ENCODE data around the gene GDF2.

GDF2 gene

GRCh38 chr10:47325303-47326291 is 3.3 kb downstream of the GDF2 start:
- Histone ChIP-seq H3K27ac (ENCODE audit: low read depth, low read length, severe bottlenecking) (no peak overlapping the region), H3K9me3 (ENCODE audit: control insufficient read depth, low read length) (no peaks in the 10 kb centered on the region), H3K36me3 (ENCODE audit: control insufficient read depth, insufficient read depth, low read length) (no peaks in the 10 kb centered on the region), H3K4me1 (ENCODE audit: control insufficient read depth, insufficient read depth, low read length, poor library complexity, severe bottlenecking) (no peaks in the 10 kb centered on the region), H3K4me3 (ENCODE audit: extremely low read depth, insufficient read depth, low read length, poor library complexity, severe bottlenecking) (no peak overlapping the region)
- WGBS, 2 experiments (ENCODE audit: insufficient coverage in 2 of 2) = 92 to 95% methylated on average over 25 to 26 of the region's 30 CpGs

GRCh38 chr10:47326306-47326926 is 4.2 kb downstream of the GDF2 start:
- Histone ChIP-seq H3K4me3 (ENCODE audit: extremely low read depth, insufficient read depth, low read length, poor library complexity, severe bottlenecking) (no peak overlapping the region), H3K36me3 (ENCODE audit: control insufficient read depth, insufficient read depth, low read length) (no peaks in the 10 kb centered on the region), H3K27ac (ENCODE audit: low read depth, low read length, severe bottlenecking) (no peak overlapping the region), H3K4me1 (ENCODE audit: control insufficient read depth, insufficient read depth, low read length, poor library complexity, severe bottlenecking) (no peaks in the 10 kb centered on the region), H3K9me3 (ENCODE audit: control insufficient read depth, low read length) (no peaks in the 10 kb centered on the region)
- 85 to 88% methylated on average over 3 to 5 of the region's 5 CpGs for WGBS, 2 experiments (ENCODE audit: insufficient coverage in 2 of 2)

GRCh38 chr10:47326927-47327330 is 4.7 kb downstream of the GDF2 start:
- peaks cover 1% of the 10 kb centered on the region for H3K4me1 ChIP-seq (ENCODE audit: control insufficient read depth, insufficient read depth, low read length, poor library complexity, severe bottlenecking)
- H3K4me3 ChIP-seq (ENCODE audit: extremely low read depth, insufficient read depth, low read length, poor library complexity, severe bottlenecking) = no peak overlapping the region
- 77 to 97% methylated on average over 5 to 7 of the region's 11 CpGs for WGBS, 2 experiments (ENCODE audit: insufficient coverage in 2 of 2)
- no peak overlapping the region for H3K27ac ChIP-seq (ENCODE audit: low read depth, low read length, severe bottlenecking)
- H3K36me3 ChIP-seq (ENCODE audit: control insufficient read depth, insufficient read depth, low read length) = no peaks in the 10 kb centered on the region
- no peaks in the 10 kb centered on the region for H3K9me3 ChIP-seq (ENCODE audit: control insufficient read depth, low read length)

- 83 to 94% methylated on average over 2 to 3 of the region's 4 CpGs for WGBS, 2 experiments (ENCODE audit: insufficient coverage in 2 of 2)
- H3K4me1 ChIP-seq (ENCODE audit: control insufficient read depth, insufficient read depth, low read length, poor library complexity, severe bottlenecking) = peaks cover 5% of the 10 kb centered on the region
- H3K9me3 ChIP-seq (ENCODE audit: control insufficient read depth, low read length) = no peaks in the 10 kb centered on the region
- no peak overlapping the region for H3K27ac ChIP-seq (ENCODE audit: low read depth, low read length, severe bottlenecking)
- H3K36me3 ChIP-seq (ENCODE audit: control insufficient read depth, insufficient read depth, low read length) = no peaks in the 10 kb centered on the region
- H3K4me3 ChIP-seq (ENCODE audit: extremely low read depth, insufficient read depth, low read length, poor library complexity, severe bottlenecking) = no peak overlapping the region
These were observed 7.6 kb downstream of the GDF2 start for GRCh38 chr10:47329855-47330254.

- Histone ChIP-seq H3K36me3 (ENCODE audit: control insufficient read depth, insufficient read depth, low read length) (no peaks in the 10 kb centered on the region), H3K4me3 (ENCODE audit: extremely low read depth, insufficient read depth, low read length, poor library complexity, severe bottlenecking) (no peak overlapping the region), H3K27ac (ENCODE audit: low read depth, low read length, severe bottlenecking) (no peak overlapping the region), H3K9me3 (ENCODE audit: control insufficient read depth, low read length) (no peaks in the 10 kb centered on the region), H3K4me1 (ENCODE audit: control insufficient read depth, insufficient read depth, low read length, poor library complexity, severe bottlenecking) (peaks cover 5% of the 10 kb centered on the region)
- WGBS, 2 experiments (ENCODE audit: insufficient coverage in 2 of 2) = 82% methylated on average over 2 of the region's 3 CpGs; no CpG with 5 or more reads in 1 of the 2 experiments
These were observed 8.1 kb downstream of the GDF2 start for GRCh38 chr10:47330366-47330765.

GRCh38 chr10:47330804-47331203 is 8.6 kb downstream of the GDF2 start:
- H3K36me3 ChIP-seq (ENCODE audit: control insufficient read depth, insufficient read depth, low read length) = no peaks in the 10 kb centered on the region
- H3K4me3 ChIP-seq (ENCODE audit: extremely low read depth, insufficient read depth, low read length, poor library complexity, severe bottlenecking) = no peak overlapping the region
- 69 to 82% methylated on average over 2 of the region's 3 CpGs for WGBS, 2 experiments (ENCODE audit: insufficient coverage in 2 of 2)
- H3K9me3 ChIP-seq (ENCODE audit: control insufficient read depth, low read length) = no peaks in the 10 kb centered on the region
- no peak overlapping the region for H3K27ac ChIP-seq (ENCODE audit: low read depth, low read length, severe bottlenecking)
- H3K4me1 ChIP-seq (ENCODE audit: control insufficient read depth, insufficient read depth, low read length, poor library complexity, severe bottlenecking) = peaks cover 5% of the 10 kb centered on the region

GRCh38 chr10:47331491-47331890 is 9.2 kb downstream of the GDF2 start:
- WGBS, 2 experiments (ENCODE audit: insufficient coverage in 2 of 2) = 97 to 100% methylated on average over 4 to 8 of the region's 9 CpGs
- Histone ChIP-seq H3K9me3 (ENCODE audit: control insufficient read depth, low read length) (no peaks in the 10 kb centered on the region), H3K4me3 (ENCODE audit: extremely low read depth, insufficient read depth, low read length, poor library complexity, severe bottlenecking) (no peak overlapping the region), H3K27ac (ENCODE audit: low read depth, low read length, severe bottlenecking) (no peak overlapping the region), H3K36me3 (ENCODE audit: control insufficient read depth, insufficient read depth, low read length) (no peaks in the 10 kb centered on the region), H3K4me1 (ENCODE audit: control insufficient read depth, insufficient read depth, low read length, poor library complexity, severe bottlenecking) (peaks cover 5% of the 10 kb centered on the region)

- WGBS, 2 experiments (ENCODE audit: insufficient coverage in 2 of 2) = 73 to 82% methylated on average over 6 of the region's 7 CpGs
- H3K9me3 ChIP-seq (ENCODE audit: control insufficient read depth, low read length) = no peaks in the 10 kb centered on the region
- peaks cover 5% of the 10 kb centered on the region for H3K4me1 ChIP-seq (ENCODE audit: control insufficient read depth, insufficient read depth, low read length, poor library complexity, severe bottlenecking)
- no peaks in the 10 kb centered on the region for H3K36me3 ChIP-seq (ENCODE audit: control insufficient read depth, insufficient read depth, low read length)
- H3K4me3 ChIP-seq (ENCODE audit: extremely low read depth, insufficient read depth, low read length, poor library complexity, severe bottlenecking) = no peak overlapping the region
- no peak overlapping the region for H3K27ac ChIP-seq (ENCODE audit: low read depth, low read length, severe bottlenecking)
These were observed 9.7 kb downstream of the GDF2 start for GRCh38 chr10:47331954-47332353.

GRCh38 chr10:47332371-47332770 is 10.1 kb downstream of the GDF2 start:
- WGBS, 2 experiments (ENCODE audit: insufficient coverage in 2 of 2) = 90% methylated on average over 2 of the region's 3 CpGs; no CpG with 5 or more reads in 1 of the 2 experiments
- H3K4me3 ChIP-seq (ENCODE audit: extremely low read depth, insufficient read depth, low read length, poor library complexity, severe bottlenecking) = no peak overlapping the region
- no peak overlapping the region for H3K27ac ChIP-seq (ENCODE audit: low read depth, low read length, severe bottlenecking)
- no peaks in the 10 kb centered on the region for H3K9me3 ChIP-seq (ENCODE audit: control insufficient read depth, low read length)
- no peaks in the 10 kb centered on the region for H3K36me3 ChIP-seq (ENCODE audit: control insufficient read depth, insufficient read depth, low read length)
- peaks cover 5% of the 10 kb centered on the region for H3K4me1 ChIP-seq (ENCODE audit: control insufficient read depth, insufficient read depth, low read length, poor library complexity, severe bottlenecking)

GRCh38 chr10:47332946-47333345 is 10.7 kb downstream of the GDF2 start:
- H3K4me1 ChIP-seq (ENCODE audit: control insufficient read depth, insufficient read depth, low read length, poor library complexity, severe bottlenecking) = peaks cover 5% of the 10 kb centered on the region
- no peaks in the 10 kb centered on the region for H3K36me3 ChIP-seq (ENCODE audit: control insufficient read depth, insufficient read depth, low read length)
- 90 to 100% methylated on average over 3 of the region's 3 CpGs for WGBS, 2 experiments (ENCODE audit: insufficient coverage in 2 of 2)
- no peak overlapping the region for H3K4me3 ChIP-seq (ENCODE audit: extremely low read depth, insufficient read depth, low read length, poor library complexity, severe bottlenecking)
- H3K9me3 ChIP-seq (ENCODE audit: control insufficient read depth, low read length) = no peaks in the 10 kb centered on the region
- H3K27ac ChIP-seq (ENCODE audit: low read depth, low read length, severe bottlenecking) = no peak overlapping the region

All from mesodermal cell (in vitro differentiated cells).